Inflammatory macrophage treated with lipopolysaccharide for 4 hours (primary cell): ENCODE measurements around the gene ZNF100.
"Not testable (repeated sequence)": the region's sequence is repeated elsewhere in the genome, so short reads cannot be mapped to it uniquely, and the experiment has no call there.

ENCODE experiments used
- DNase-seq: peaks from one replicate; pipeline ENCODE4 v3.0.0-alpha.2; 2020

Gene ZNF100

DNA sequence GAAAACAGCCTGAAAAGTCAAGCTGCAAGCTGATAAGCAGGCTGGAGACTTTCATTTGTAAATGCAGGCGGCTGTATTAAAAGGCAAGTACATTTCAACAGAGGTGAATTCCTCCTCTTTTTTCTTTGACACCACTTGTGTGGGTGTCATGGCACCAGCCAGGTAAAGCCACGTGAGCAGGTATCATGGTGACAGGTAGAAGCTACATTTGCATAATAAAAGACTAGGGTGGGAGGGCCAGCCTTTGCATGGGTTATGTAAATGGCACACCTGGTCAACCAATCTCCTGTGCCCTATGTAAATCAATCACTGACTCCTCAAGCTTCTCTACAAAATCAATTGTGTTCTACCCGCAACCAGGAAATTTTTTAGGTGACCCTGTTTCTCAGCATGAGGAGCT is 68.2 kb downstream of the ZNF100 start:
- DNase-seq, result no peak

DNA sequence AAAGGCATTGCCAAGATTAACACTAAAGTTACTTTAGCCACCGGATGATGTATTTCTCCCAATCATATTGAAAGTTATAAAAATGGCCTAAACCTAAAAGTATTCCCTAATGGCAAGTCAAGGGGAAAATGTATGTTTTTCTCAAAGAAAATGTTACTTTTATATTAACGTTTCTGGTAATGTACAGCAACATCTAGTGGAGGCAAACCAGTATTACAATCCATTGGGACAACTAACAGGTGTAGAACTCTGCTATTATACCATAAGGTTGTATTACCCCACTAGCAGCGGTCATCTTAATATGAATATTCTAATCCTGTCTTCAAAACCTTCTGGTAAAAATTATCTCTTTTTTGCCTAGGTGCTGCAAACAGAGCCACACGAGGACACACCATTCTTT is 69.2 kb downstream of the ZNF100 start:
- peak; percentile 34 for DNase-seq

DNA sequence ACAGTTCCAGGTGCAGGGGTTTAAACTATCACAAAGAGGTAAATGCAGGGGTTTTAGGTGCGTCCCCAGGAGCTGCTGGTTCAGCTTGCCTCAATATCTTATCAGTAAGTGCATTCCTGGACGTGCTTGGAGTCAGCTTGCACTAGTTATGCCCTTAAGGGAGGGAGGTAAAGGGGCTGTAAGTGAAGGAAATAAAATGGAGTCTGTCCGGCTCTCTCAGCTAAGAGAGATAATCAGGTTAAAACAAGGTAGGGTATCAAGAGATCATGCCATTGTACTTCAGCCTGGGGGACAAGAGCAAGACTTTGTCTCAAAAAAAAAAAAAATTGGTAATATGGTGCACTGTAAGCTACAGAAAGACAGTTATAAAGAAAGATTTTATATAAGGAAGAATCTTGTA is 69.7 kb downstream of the ZNF100 start:
- DNase-seq, result no peak

DNA sequence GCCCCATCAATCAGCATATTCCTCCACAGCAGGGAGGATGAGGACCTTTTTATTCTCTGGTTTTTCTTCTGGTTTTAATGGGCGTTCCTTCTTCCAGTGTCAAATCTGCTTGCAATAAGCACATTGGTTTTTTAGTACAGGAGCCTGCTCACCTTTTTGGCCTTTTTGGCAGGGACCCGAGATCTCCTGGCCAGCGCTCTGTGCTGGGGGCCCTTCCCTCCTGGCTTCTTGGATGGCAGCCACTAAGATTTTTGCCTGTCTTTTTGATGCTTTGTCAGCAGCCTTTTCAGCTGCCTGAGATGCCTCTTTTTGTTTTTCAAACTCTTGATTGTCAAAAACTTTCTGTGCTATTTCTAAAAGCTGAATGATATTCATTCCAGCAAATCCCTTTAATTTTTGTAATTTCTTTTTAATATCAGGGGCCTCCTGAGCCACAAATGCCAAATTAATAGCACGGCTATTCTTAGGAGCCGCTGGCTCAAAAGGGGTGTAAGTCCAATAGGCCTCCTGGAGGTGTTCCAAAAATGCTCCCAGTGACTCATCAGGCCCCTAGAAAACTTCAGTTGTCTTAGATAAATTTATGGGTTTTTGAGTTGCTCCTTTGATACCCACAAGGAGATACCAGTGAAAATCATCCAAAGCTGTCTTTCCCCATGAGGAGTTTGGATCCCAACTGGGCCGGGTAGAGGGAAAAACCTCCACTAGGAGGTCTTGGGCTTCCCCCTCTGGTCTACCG is 73.0 kb downstream of the ZNF100 start:
- no peak for DNase-seq

DNA sequence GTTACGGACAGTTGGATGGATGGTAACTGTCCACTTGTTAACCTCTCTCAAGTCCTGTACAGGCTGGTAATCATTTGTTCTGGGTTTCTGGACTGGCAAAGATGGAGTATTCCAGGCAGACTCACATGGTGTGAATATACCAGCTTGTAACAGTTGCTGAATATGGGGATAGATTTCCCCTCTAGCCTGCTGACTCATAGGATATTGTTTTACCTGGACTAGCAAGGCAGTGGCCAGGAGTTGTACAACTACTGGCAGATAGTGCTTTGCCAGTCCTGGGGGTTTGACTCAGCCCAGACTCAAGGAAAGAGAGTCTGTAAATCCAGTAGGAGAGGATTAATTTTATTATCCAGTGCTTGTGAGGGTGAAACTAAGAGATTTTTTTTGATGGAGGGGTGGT is 74.0 kb downstream of the ZNF100 start:
- no peak for DNase-seq

DNA sequence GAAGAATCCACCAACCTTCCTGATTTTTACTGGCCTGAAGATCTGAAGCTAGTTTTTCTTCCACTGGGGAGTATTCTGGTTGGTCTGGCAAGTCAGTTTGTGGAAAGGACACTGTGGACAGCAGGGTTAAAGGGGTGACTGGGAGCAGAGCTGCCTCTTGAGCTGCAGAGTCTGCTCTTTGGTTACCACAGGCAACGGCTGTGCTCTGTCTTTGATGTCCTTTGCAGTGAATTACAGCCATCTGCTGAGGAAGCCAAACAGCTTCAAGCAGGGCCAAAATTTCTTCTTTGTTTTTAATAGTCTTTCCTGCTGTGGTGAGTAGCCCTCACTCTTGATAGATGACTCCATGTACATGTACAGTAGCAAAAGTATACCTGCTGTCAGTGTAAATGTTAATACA is 75.7 kb downstream of the ZNF100 start:
- DNase-seq, result no peak

DNA sequence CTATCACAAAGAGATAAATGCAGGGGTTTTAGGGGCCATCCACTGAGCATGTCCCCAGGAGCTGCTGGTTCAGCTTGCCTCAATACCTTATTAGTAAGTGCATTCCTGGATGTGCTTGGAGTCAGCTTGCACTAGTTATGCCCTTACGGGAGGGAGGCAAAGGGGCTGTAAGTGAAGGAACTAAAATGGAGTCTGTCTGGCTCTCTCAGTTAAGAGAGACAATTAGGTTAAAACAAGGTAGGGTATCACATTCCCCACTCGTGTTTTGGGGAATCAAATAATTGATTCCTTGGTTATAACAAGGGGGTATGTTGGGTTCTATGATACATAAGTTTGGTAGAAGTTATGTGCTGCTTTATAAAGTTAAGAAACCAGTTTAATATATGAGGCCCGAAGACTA is 78.9 kb downstream of the ZNF100 start:
- DNase-seq, result no peak

DNA sequence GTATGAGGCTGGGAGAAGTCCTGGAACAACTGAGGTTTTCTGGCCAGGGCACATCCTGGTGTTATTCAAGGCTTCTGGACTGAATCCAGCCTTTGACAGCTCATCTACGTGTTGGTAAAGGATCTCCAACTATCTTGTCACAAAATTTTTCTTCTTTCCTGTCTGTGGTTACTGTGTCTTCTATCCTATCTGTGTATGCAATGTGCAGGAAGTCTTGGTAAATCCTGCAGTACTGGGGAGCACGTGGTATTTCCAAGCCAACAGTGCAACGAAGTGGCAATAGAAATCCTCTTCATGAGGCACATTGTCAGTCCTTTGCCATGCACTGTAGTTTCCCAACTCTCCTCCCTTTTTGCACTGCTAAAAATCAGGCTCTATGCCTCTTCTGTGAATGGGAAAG is 86.7 kb downstream of the ZNF100 start:
- DNase-seq, result no peak

DNA sequence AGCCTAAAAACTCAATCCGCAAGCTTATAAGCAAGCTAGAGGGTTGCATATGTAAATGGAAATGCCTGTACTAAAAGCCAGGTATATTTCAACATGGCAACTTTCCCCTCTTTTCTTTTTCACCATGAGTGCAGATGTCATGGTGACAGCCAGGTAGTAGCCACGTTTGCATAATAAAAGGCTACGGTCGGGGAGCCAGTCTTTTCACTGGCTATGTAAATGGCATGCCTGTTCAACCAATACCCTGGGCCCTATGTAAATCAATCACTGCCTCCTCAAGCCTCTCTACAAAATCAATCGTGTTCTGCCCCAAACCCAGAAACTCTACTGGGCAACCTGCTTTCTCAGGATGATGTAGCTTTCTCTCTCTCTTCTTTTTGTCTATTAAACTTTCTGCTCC is 87.4 kb downstream of the ZNF100 start:
- DNase-seq, result no peak

DNA sequence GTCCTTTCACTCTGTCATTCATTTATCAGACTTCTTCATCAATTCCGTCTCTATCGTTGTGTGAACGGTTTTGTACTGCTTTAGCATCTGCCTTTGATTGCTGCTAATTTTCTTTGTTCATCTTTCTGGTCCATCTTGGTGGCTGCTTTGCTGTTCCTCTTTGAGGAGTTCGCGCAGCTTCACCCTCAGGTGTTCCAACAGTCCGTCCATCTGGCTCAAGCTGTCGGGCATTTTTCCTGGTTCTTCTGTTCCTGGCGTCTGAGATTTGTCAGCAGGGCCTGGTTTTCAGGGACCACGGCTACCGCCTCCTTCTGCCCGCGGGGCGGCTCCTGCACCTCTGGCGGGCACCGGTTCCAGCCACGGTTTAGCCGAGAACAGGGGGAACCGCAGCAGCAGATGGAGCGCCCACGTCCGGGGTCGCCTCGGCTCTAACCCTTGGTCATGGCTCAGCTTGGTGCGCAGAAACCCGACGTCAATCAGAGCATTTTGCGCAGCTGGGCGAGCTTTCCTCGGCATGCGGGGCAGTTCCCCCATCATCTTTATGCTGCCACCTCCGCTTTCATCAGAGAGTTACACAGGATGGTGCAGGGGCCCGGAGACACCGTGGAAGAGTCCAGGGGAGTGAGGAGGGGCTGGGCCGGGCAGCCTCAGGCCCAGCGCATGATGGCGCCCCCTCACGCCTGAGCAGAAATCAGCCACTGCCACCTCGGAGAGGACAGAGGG is 89.5 kb downstream of the ZNF100 start:
- DNase-seq, result no peak

DNA sequence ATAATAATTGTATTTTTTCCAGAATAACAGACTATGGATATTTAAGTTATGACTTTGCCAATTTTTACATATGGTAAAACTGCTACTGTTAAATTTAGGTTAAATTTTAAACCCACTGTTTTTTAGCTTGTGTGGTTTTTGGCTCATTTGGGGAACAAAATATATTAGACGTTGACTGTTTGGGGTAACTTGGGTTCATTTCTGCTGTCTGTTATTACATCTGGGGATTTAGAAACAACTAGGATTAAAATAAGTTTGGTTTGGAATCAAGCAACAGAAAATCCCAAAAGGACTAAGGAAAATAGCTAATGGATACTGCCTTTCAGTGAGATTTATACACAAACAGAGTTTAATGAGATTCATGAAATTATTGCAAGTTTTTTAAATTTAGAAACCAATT is 92.9 kb downstream of the ZNF100 start:
- no peak for DNase-seq

DNA sequence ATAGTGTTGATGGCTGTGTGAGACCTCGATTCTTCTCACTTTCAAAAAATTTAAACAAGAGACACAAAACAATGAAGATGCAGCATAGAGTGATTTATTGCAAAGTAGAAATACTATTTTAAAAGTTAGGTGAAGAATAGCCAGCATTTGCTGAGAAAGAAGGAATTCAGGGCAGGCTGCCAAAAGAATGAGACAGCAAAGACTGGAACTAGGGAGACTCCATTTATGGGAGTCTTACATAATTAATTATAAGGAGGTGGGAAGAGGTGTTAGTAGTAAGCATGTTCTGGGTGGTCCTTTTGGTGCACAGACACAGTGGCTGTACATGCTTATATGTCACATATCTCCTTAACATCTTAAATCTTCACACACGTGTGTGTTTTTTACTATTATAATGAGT is 93.9 kb downstream of the ZNF100 start:
- not testable (repeated sequence) for DNase-seq
